GM18868 (cell line): Measurements from ENCODE around the gene MLXIP.

Experiments
- ATAC-seq: cut with Tn5 transposase; IDR thresholded peaks from one replicate; pipeline ENCODE4 v1.9.1; 2021; ENCODE audit warnings: mild to moderate bottlenecking, moderate library complexity; ENCODE audit not compliant: unreplicated experiment

The MLXIP gene

GRCh38 chr12:122141911-122142725, 63.6 kb downstream of the MLXIP start:
- no peak for ATAC-seq

GRCh38 chr12:122142857-122143256, 64.3 kb downstream of the MLXIP start:
- no peak for ATAC-seq

- ATAC-seq, result no peak
Measured at GRCh38 chr12:122144885-122145284, 66.3 kb downstream of the MLXIP start.

- no peak for ATAC-seq
Measured at GRCh38 chr12:122145505-122146330, 67.2 kb downstream of the MLXIP start.

GRCh38 chr12:122147514-122148290, 69.1 kb downstream of the MLXIP start:
- ATAC-seq, result no peak

GRCh38 chr12:122148657-122149056, 70.1 kb downstream of the MLXIP start:
- ATAC-seq, result no peak

- ATAC-seq, result no peak
Measured at GRCh38 chr12:122150127-122150681, 71.6 kb downstream of the MLXIP start.

- no peak for ATAC-seq
Measured at GRCh38 chr12:122152754-122153153, 74.2 kb downstream of the MLXIP start.

- no peak for ATAC-seq
Measured at GRCh38 chr12:122155705-122156104, 77.1 kb downstream of the MLXIP start.

GRCh38 chr12:122158700-122159285, 80.2 kb downstream of the MLXIP start:
- no peak for ATAC-seq

- ATAC-seq, result no peak
Measured at GRCh38 chr12:122159882-122160281, 81.3 kb downstream of the MLXIP start.

- no peak for ATAC-seq
Measured at GRCh38 chr12:122160761-122161160, 82.2 kb downstream of the MLXIP start.

GRCh38 chr12:122161682-122162081, 83.1 kb downstream of the MLXIP start:
- no peak for ATAC-seq

GRCh38 chr12:122162976-122163375, 84.4 kb downstream of the MLXIP start:
- no peak for ATAC-seq

GRCh38 chr12:122166422-122167349, 88.1 kb downstream of the MLXIP start:
- peak; percentile 41 for ATAC-seq

GRCh38 chr12:122167356-122167925, 88.9 kb downstream of the MLXIP start:
- ATAC-seq, result no peak

- no peak for ATAC-seq
Measured at GRCh38 chr12:122168492-122168891, 89.9 kb downstream of the MLXIP start.

- no peak for ATAC-seq
Measured at GRCh38 chr12:122171399-122171798, 92.8 kb downstream of the MLXIP start.

GRCh38 chr12:122172262-122172939, 93.8 kb downstream of the MLXIP start:
- no peak for ATAC-seq
